ENCODE data around the gene ANO7. TPM values are rescaled to one million over a fixed set of nuclear protein-coding genes. Genes with fewer than 3 reads are reported as not detected.
A peak's percentile ranks its signal among the peaks of the same experiment; 100 is the strongest.

Gene ANO7
- total RNA-seq, 1 donor: 0.43 TPM

DNA sequence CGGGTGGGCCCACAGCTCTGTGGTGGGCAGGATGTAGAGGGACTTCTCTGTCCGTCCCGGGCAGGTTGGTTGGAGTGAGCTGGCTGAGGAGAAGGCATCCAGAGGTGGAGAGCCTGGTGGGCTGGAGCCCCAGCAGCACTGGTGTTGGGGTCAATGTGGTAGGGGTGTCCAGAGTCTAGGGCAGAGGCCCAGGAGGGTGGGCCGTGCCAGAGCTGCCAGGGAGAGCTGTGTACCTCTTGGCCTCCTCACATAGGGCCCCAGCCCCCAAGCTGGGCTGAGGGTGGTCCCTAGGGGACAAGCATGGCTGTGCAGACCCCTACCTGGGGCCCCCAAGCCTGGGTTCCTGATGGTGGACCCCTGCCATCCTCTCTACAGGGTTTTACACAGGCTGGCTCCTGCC is 16.0 kb downstream of the ANO7 start:
- no peak overlapping the region for H3K4me3 ChIP-seq (ENCODE audit: low read depth, low read length)
- no peak for DNase-seq (ENCODE audit: low read depth)
- TF ChIP-seq, protein P1, sequence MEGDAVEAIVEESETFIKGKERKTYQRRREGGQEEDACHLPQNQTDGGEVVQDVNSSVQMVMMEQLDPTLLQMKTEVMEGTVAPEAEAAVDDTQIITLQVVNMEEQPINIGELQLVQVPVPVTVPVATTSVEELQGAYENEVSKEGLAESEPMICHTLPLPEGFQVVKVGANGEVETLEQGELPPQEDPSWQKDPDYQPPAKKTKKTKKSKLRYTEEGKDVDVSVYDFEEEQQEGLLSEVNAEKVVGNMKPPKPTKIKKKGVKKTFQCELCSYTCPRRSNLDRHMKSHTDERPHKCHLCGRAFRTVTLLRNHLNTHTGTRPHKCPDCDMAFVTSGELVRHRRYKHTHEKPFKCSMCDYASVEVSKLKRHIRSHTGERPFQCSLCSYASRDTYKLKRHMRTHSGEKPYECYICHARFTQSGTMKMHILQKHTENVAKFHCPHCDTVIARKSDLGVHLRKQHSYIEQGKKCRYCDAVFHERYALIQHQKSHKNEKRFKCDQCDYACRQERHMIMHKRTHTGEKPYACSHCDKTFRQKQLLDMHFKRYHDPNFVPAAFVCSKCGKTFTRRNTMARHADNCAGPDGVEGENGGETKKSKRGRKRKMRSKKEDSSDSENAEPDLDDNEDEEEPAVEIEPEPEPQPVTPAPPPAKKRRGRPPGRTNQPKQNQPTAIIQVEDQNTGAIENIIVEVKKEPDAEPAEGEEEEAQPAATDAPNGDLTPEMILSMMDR (IDR thresholded peaks at IDR 0.05; ENCODE audit: insufficient read depth, low read depth, low read length): no peak

GRCh38 chr2:241205086-241205485 is 16.6 kb downstream of the ANO7 start:
- no peak for DNase-seq (ENCODE audit: low read depth)
- TF ChIP-seq, protein P1 (IDR thresholded peaks at IDR 0.05; ENCODE audit: insufficient read depth, low read depth, low read length): no peak
- H3K4me3 ChIP-seq (ENCODE audit: low read depth, low read length): no peak overlapping the region

DNA sequence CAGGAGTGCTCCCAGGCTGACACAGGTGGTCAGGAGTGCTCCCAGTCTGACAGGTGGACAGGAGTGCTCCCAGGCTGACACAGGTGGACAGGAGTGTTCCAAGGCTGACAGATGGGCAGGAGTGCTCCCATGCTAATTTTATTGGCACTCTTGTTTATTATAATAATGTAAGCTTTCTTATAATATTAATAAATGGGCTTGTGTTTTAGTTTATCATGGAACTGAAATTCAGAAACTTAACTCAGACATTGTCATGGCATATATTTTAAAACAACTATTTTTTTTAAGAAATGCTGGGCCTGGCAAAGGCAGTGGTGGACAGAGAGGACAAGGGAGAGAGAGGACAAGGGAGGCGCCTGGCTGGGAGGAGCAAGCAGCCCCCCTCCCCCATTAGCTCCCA is 18.7 kb downstream of the ANO7 start:
- TF ChIP-seq, protein P1 (IDR thresholded peaks at IDR 0.05; ENCODE audit: insufficient read depth, low read depth, low read length): no peak
- H3K4me3 ChIP-seq (ENCODE audit: low read depth, low read length): no peak overlapping the region
- no peak for DNase-seq (ENCODE audit: low read depth)

DNA sequence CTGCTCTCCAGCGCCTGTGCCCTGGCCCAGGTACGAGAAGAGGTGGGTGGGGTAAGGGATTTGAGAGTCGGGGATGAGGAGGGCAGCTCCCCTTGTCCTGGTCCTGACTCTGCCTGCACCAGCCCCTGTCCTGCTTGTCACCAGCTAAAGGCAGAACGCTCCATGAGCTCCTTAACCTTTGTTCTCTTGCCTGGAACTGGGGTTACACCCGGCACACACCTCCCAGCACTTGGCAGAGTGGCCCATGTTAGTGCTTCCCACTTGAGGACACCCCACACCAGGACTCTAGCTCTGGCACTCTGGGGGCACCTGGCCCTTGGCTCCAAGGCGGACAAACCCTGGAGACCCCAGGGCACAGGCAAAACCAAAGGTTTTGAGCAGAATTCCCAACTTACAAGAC is 19.2 kb downstream of the ANO7 start:
- H3K4me3 ChIP-seq (ENCODE audit: low read depth, low read length): no peak overlapping the region
- TF ChIP-seq, protein P1 (IDR thresholded peaks at IDR 0.05; ENCODE audit: insufficient read depth, low read depth, low read length): no peak
- DNase-seq (ENCODE audit: low read depth): no peak

DNA sequence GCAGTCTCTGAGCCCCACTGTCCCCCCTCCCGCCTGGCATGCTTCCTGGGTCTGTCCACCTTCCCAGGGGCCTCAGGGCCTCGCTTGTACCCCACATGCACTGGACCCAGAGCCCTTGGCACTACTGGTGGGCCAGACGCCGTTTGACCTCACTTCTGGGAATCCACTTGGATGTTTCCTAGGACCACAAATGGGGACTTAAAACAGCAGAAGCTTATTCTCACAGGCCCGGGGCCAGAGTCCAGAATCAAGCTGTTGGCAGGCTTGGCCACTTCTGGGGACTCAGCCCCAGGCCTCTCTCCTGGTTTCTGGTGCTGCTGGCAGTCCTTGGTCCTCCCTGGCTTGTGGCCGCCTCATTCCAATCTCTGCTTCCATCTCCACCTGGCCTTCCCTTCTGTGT is 19.6 kb downstream of the ANO7 start:
- TF ChIP-seq, protein P1 (IDR thresholded peaks at IDR 0.05; ENCODE audit: insufficient read depth, low read depth, low read length): no peak
- DNase-seq (ENCODE audit: low read depth): no peak
- no peak overlapping the region for H3K4me3 ChIP-seq (ENCODE audit: low read depth, low read length)

GRCh38 chr2:241209271-241209670 is 20.8 kb downstream of the ANO7 start:
- H3K4me3 ChIP-seq (ENCODE audit: low read depth, low read length): no peak overlapping the region
- TF ChIP-seq, protein P1 (IDR thresholded peaks at IDR 0.05; ENCODE audit: insufficient read depth, low read depth, low read length): no peak
- no peak for DNase-seq (ENCODE audit: low read depth)

GRCh38 chr2:241211276-241211675 is 22.8 kb downstream of the ANO7 start:
- H3K4me3 ChIP-seq (ENCODE audit: low read depth, low read length): no peak overlapping the region
- TF ChIP-seq, protein P1 (IDR thresholded peaks at IDR 0.05; ENCODE audit: insufficient read depth, low read depth, low read length): peak; percentile 3

More at GRCh38 chr2:241211276-241211675, 22.8 kb downstream of the ANO7 start:
- no peak for DNase-seq (ENCODE audit: low read depth)
